WI38 (cell line): ENCODE results near the gene QKI.

ENCODE experiments used
- H3K4me3 ChIP-seq: 2 replicates; pipeline ENCODE4 v1.5.1; 2011; ENCODE audit warnings: low read depth, mild to moderate bottlenecking, control low read depth, low read length
- TF ChIP-seq, protein P1 (sequence below): IDR thresholded peaks from 2 replicates; pipeline ENCODE4 v1.5.1; 2012; ENCODE audit warnings: low read depth, mild to moderate bottlenecking, control low read depth, low read length

QKI gene

GRCh38 chr6:163489584-163489983 lies 75.1 kb downstream of the QKI start:
- H3K4me3 ChIP-seq = no peak overlapping the region
- TF ChIP-seq, protein P1, sequence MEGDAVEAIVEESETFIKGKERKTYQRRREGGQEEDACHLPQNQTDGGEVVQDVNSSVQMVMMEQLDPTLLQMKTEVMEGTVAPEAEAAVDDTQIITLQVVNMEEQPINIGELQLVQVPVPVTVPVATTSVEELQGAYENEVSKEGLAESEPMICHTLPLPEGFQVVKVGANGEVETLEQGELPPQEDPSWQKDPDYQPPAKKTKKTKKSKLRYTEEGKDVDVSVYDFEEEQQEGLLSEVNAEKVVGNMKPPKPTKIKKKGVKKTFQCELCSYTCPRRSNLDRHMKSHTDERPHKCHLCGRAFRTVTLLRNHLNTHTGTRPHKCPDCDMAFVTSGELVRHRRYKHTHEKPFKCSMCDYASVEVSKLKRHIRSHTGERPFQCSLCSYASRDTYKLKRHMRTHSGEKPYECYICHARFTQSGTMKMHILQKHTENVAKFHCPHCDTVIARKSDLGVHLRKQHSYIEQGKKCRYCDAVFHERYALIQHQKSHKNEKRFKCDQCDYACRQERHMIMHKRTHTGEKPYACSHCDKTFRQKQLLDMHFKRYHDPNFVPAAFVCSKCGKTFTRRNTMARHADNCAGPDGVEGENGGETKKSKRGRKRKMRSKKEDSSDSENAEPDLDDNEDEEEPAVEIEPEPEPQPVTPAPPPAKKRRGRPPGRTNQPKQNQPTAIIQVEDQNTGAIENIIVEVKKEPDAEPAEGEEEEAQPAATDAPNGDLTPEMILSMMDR = no peak

GRCh38 chr6:163490826-163491577 lies 76.5 kb downstream of the QKI start:
- no peak overlapping the region for H3K4me3 ChIP-seq
- TF ChIP-seq, protein P1 = no peak

DNA sequence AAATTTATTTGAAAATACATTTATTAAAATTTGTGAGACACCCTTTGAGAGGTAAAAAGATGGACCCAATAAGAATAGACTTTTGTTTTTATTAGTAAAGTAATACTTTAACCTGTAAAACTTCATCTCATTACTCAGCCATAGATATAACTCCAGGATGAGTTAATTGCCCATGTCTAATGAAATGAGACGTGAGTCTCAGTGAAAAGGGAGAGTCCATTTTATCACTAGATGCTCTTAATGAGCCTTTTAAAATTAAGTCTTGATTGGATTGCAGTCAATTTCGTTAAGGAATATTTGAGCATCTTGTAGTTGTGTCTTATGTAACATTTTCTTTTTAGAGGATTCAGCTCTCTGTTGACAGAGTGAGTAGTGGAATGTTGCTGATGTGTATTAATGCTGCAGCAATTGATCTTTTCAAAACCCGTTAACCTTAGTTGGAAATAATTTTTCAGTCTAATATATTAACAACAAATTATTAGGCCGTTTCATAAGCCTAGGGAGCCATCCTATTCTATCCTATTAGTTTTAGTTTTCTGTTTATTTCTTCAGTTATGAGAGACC lies 77.3 kb downstream of the QKI start:
- no peak overlapping the region for H3K4me3 ChIP-seq

GRCh38 chr6:163494279-163494727 lies 79.8 kb downstream of the QKI start:
- TF ChIP-seq, protein P1 = no peak
- no peak overlapping the region for H3K4me3 ChIP-seq

More for the DNA sequence above, 77.3 kb downstream of the QKI start:
- TF ChIP-seq, protein P1 = no peak

- TF ChIP-seq, protein P1 = no peak
- no peak overlapping the region for H3K4me3 ChIP-seq
These were observed 81.7 kb downstream of the QKI start for GRCh38 chr6:163496205-163496604.

GRCh38 chr6:163500105-163500504 lies 85.6 kb downstream of the QKI start:
- H3K4me3 ChIP-seq = no peak overlapping the region
- TF ChIP-seq, protein P1 = no peak

GRCh38 chr6:163501026-163501425 lies 86.5 kb downstream of the QKI start:
- no peak overlapping the region for H3K4me3 ChIP-seq
- TF ChIP-seq, protein P1 = no peak
